Epithelial cell of prostate (primary cell): ENCODE data around the gene ZNF439.
"Not testable (repeated sequence)": the region's sequence is repeated elsewhere in the genome, so short reads cannot be mapped to it uniquely, and the experiment has no call there.

Experiments
- DNase-seq: peaks from one replicate; pipeline ENCODE4 v3.0.0-alpha.2; 2011; ENCODE audit warnings: low read depth, low spot score
- H3K27ac ChIP-seq: fragments of 450-650 bp; 2 replicates; pipeline ENCODE4 v1.5.1; 2017; ENCODE audit warnings: mild to moderate bottlenecking

Gene ZNF439

GRCh38 chr19:11848594-11849469 is at the start of gene ZNF439:
TSS of gene ZNF439 (plus strand) at chr19:11848726. CDS start at chr19:11848868, 142 bp downstream.
- H3K27ac ChIP-seq = no peak within 1 kb of the TSS
- DNase-seq = no peak

GRCh38 chr19:11806354-11807098 is 42.0 kb upstream of the ZNF439 start:
- DNase-seq = no peak
- H3K27ac ChIP-seq = no peak overlapping the region

GRCh38 chr19:11807099-11807380 is 41.5 kb upstream of the ZNF439 start:
- no peak overlapping the region for H3K27ac ChIP-seq
- DNase-seq = no peak

GRCh38 chr19:11813703-11814028 is 34.9 kb upstream of the ZNF439 start:
- H3K27ac ChIP-seq = peak overlapping the region; percentile 85
- no peak for DNase-seq

- peak; percentile 81 for DNase-seq
- H3K27ac ChIP-seq = peak within 1 kb of the TSS; percentile 85
Observed at GRCh38 chr19:11814029-11814699, 34.4 kb upstream of the ZNF439 start, which contains the start of gene ZNF440. TSS of gene ZNF440 (plus strand) at chr19:11814273. CDS start at chr19:11814448, 175 bp downstream.

DNA sequence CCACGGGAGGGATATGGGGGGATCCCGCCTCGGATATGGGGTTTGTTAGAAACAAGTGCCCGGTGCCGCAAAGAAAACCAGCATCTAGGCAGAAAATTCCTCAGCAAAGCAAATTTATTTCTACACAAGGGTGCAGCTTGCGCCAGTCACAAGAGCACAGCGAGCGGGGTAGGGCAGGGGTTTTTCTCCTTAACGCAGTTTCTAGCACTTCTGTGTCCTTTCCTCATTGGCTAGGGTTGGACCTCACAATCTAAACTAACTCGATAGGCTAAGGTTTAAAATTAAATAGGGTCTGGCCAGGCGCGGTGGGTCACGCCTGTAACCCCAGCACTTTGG is 33.9 kb upstream of the ZNF439 start:
- no peak for DNase-seq
- peak overlapping the region; percentile 85 for H3K27ac ChIP-seq

DNA sequence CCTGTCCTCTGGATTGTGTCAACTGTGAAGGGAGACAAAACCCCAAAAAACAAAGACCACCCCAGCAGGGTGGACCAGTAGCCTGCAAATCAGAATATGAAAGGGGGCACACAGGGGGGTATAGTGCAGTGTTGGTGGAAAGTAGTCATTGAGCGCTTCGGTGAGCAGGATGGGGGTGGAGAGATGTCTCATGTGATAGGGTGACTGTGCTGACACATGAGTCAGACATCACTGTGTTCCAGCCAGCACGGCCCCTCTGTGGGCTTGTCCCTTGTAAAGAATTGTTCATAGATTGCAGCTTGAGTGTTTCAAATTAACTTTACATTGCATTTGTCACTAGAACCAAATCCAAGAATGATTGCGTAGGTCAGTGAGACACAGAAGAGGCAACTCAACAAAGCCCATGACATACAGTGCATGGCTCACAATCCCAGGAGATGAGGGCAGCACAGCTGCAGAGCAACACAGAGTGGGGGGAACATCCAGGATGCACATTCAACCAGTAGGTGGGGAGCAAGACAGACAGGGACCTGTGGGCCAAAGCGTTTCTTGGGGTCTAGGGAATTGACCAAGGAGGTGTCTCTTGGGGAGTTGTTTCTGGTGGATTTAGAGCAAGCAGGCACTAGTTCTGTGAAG is 26.9 kb upstream of the ZNF439 start:
- H3K27ac ChIP-seq = no peak overlapping the region
- no peak for DNase-seq

DNA sequence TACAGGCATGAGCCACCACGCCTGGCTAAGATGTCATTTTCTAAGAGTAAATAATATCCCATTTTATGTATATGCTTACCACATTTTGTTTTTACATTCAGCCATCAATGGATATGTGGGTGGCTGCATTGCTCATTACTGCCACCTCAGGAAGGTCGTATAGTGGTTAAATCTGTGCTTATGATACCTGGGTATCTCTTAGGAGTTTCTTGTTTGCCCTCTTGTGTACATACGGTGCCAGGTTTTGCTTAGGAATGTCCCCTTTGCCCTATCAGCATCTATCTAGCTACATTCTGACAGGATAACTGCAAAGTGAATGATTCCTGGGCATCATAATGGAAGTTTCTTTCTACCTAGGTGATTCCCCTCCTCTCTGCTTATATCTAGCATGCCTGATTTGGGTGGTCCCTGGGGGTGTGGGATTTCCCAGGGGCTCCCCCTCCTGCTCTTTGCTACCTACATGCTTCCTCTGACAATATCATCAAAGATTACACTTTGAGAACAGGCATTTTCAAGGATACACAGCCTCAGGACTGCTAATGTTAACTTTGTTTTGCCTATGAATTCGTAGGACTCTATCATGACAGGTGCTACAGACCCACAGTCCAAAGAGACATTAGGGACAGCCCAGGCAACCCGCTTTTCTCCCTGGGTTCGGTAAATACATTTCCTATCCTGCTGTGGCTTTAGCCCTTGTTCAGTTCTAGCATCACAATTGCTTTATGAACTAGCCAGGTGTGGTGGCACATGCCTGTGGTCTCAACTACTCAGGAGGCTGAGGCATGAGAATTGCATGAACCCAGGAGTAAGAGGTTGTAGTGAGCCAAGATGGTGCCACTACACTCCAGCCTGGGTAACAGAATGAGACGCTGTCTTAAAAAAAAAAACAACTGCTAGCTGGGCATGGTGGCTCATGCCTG is 19.3 kb upstream of the ZNF439 start:
- DNase-seq, H3K27ac ChIP-seq: not testable (repeated sequence)

- DNase-seq = no peak
- no peak overlapping the region for H3K27ac ChIP-seq
Observed at GRCh38 chr19:11832253-11832912, 16.1 kb upstream of the ZNF439 start.

DNA sequence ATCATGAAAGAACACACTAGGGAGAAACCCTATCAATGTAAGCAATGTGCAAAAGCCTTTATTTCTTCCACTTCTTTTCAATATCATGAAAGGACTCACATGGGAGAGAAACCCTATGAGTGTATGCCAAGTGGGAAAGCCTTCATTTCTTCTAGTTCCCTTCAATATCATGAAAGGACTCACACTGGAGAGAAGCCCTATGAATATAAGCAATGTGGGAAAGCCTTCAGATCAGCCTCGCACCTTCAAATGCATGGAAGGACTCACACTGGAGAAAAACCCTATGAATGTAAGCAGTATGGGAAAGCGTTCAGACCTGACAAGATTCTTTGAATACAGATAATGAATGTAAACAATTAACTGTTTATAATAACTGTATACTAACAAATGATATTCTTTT is 15.0 kb upstream of the ZNF439 start:
- DNase-seq = no peak
- no peak overlapping the region for H3K27ac ChIP-seq

DNA sequence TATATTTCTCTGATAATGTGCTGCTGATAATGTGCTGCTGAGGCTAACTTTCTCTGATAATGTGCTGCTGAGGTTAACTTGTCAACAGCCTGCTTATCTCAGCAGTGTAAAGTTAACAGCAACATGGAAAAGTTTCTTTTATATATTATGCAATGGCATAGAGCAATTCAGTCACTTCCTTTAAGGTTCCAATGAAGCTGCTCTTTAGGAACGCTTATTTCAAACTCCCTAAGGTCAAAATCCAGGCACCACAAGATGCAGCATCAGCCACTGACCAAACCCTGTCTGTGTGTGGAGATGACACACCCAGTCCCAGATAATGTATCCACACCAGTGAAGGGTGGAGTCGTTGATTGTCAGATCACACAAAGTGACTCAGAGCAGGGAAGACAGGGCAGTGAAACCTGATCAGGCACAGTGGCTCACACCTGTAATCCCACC is 12.9 kb upstream of the ZNF439 start:
- DNase-seq, H3K27ac ChIP-seq: not testable (repeated sequence)

DNA sequence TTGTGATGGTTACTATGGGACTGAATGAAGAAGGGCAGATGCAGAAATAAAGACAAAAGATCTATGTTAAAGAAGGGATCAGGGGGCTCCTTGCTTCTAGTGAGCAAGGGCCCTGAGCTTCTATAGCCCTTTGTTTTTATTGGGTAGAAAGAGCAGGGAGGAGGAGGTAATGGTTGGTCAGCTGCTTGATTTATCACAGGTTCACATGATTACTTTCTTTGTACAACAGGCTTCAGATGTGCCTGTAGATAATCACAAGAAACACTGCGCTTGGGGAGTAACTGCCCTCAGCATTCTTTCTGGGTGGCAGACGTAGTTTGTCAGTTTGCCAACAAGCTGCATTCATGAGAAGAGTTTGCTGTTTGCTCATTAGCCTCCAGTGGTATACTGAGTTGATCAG is 4.8 kb upstream of the ZNF439 start:
- H3K27ac ChIP-seq = no peak overlapping the region
- DNase-seq = no peak

GRCh38 chr19:11847615-11848014 is 911 bp upstream of the ZNF439 start:
- not testable (repeated sequence) for H3K27ac ChIP-seq, DNase-seq

GRCh38 chr19:11848200-11848593 is 329 bp upstream of the ZNF439 start:
- no peak overlapping the region for H3K27ac ChIP-seq
- no peak for DNase-seq

DNA sequence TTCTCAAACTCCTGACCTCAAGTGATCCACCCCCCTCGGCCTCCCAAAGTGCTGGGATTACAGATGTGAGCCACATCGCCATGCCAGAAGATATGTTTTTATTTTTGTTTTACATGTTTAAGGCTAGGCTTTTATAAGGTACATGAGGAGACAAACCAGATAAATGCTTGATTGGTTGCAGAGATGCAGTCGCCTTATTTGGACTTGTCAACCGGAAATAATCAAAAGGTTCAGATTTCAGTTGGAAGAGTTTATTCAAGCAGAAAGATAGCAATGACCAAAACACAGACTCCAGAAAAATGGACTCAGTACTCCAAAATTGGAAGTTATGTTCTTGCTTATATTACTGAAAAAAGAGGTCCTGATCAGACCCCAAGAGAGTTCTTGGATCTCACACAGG is 1.8 kb downstream of the ZNF439 start:
- H3K27ac ChIP-seq, DNase-seq: not testable (repeated sequence)

DNA sequence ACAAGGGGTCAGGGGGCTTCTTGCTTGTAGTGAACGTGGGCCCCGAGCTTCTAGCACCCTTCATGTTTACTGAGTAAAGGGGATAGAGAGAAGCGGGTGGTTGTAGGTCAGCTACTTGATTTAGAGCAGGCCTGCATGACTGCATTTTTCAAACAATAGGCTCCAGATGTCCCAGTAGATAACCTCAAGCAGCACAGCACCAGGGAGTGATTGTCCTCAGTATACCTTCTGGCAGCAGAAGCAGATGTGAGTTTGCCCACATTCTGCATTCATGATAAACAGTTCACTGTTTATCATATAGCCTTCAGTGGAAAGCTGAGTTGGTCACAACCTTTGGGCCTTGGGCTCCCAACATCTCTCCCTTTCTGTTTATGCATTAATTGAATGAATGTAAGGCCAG is 4.8 kb downstream of the ZNF439 start:
- DNase-seq = no peak
- H3K27ac ChIP-seq = no peak overlapping the region

DNA sequence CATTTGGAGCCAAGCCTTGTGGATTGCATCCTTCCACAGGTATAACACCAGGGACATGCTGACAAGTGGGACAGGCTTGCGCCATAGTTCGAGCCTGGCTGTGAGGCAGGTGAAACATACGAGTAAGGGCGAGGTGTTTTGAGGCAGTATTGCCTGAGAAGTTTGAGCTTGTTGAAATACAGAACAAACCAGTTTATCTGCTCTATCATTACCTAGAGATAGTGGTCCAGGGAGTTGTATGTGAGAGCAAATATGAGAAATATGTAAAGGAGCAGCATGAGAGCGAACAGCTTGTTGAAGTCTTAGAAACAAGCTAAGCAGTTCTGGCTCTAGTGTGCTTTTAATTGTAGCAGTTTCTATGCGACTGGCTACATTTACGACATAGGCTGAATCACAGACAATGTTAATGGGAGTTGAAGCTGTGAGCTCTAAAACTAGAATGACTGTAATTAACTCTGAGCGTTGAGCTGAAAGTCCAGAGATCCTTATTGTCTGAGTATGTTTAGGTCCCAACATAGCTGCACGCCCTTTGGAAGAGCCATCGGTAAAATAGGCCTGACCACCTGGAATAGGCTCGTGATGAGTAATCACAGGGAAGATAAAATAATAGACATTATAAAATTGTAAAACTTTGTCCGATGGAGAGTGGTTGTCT is 8.2 kb downstream of the ZNF439 start:
- no peak for DNase-seq
- H3K27ac ChIP-seq = no peak overlapping the region

DNA sequence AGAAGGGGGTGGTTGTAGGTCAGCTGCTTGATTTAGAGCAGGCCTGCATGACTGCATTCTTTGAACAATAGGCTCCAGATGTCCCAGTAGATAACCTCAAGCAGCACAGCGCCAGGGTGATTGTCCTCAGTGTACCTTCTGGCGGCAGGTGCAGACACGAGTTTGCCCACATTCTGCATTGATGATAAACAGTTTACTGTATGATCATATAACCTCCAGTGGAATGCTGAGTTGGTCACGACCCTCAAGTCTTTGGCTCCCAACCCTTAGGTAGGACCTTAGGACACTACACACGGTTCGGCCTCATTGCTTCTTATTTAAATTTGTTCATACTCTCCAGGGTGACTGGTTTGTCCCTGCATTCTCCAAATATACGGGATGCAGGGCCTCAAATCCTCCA is 12.2 kb downstream of the ZNF439 start:
- no peak for DNase-seq
- H3K27ac ChIP-seq = no peak overlapping the region

DNA sequence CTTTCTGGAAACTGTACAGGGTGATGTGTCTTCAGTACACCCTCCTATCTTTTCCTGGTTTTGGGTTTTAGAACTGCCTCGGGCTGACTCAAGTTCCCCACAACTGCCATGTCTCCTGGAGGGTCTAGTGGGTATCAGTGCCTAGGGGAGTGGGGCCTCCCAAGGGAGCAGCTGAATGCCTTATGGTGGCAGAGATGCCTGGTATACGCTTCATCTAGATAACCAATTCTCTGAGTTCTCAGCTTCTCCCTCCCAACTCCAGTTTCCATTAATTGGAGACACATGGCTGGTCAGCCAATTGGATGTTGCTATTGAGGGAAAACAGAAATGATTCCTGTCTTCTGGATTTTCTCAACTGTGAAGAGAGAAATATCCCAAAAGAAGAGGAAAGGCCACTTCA is 12.8 kb downstream of the ZNF439 start:
- DNase-seq = no peak
- H3K27ac ChIP-seq = no peak overlapping the region
